Left renal pelvis (tissue), 4 donors: ENCODE results near the gene ZNF343. TPM values are rescaled to one million over a fixed set of nuclear protein-coding genes. Genes with fewer than 3 reads are reported as not detected.

ENCODE experiments used
- DNase-seq, 4 donors: peaks; one replicate each; pipeline ENCODE4 v3.0.0-alpha.2; 2013; ENCODE audit warnings: low read depth in 4 of 4, low spot score in 3 of 4
- polyA plus RNA-seq, 4 donors: library from polyadenylated mRNA; unstranded; fragments of 120-200 nt; gene quantifications; one replicate each; pipeline ENCODE4 v1.2.1, GENCODE V29; 2013; ENCODE audit not compliant: insufficient read length in 4 of 4

Gene ZNF343
- polyA plus RNA-seq, 4 donors = 11.0 to 20.7 (median 15.7) TPM

DNA sequence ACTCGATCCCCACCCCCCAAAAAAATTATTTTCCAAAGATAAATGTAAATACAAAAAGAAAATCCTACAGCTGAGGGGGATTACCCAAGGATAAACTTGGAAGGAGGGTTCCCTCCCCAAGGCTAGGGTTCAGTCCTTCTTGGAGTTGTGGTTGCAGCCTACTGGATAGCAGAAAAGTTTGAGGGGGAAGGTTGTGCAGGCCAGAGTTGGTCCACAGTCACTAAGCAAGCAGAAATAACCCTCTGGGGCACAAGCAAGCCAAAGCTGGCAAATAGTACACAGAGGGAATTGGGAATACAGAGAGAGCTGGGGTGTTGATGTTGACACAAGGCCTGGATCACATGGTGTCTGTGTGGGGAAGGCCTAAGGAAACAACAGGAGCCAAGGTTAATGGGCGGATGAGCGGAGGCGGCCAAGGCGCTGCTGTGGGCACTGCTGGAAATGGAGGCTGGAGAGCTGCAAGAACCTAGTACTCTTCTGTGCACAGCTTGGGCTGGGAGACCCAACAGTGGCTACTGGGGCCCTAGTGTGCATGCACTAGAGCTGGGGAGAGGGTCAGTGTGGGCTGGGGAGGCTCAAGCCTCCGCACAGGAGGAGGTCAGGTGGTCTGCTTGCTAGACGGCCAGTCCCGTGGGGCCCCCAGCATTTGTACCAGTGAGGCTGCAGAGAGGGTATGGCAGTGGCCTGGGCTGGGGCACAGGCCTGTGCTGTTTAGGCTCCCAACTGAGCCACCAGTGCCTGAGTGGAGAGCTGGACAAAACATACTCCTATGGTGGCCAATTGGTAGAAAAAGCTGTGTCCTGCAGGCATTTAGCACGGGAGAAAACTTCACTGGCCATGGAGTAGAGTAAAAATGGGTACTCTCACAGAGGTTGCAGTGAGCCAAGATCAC, 32.6 kb downstream of the ZNF343 start:
- DNase-seq = no peak

DNA sequence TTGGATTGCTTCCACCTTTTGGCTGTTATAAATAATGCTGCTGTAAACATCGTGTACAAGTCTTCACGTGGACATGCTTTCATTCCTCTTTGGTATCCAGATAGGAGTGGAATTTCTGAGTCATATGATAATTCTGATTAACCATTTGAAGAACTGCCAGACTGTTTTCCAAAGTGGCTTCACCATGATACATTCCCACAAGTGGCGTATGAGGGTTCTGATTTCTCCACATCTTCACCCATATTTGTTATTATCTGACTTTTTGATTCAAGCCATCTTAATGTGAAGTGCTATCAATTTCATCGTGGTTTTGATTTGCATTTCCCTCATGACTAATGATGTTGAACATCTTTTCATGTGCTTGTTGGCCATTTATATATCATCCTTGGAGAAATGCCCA, 35.2 kb downstream of the ZNF343 start:
- no peak for DNase-seq

DNA sequence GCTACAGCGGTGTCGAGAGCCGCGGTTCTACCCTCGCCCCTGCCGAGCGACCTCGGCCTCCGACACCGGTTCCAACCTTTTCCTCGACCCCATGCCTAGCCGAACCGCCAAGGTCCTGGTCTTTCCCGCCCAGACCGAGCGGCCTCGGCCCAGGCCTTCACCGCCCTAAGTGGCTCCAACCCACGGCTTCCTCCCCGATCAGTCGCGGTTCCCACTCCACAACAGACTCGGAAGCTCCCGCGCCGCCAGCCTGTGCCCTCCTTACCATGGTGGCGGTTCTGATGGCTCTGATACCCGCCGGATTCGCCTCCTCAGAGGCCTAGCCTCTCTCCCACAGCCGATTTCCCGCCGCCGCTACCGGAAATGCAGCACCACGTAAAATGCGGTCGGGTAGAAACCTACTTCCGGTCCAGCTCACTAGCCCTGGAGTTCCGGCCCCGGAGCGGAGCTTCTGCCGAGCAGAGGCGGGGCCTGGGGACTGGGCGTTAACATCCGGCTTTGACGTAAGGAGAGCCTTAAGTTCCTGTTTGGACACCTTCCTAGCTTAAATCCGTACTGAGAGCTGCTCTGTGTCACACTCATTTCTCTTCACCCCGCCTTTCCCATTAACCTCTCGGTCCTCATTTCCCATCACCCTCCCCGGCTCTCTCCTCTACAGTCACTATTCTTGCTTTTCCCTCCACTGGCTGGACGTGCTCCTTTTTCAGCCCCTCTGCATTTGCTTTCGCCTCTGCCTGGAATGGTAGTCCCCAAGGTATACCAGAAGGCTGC, 38.1 kb downstream of the ZNF343 start, which contains the start of gene SNRPB:
SNRPB (minus strand) TSS at position 367 of the 771 bp plus-strand sequence; CDS start at position 268, 99 bp downstream.
- DNase-seq = peak; percentile 94 to 97 (median 96)

DNA sequence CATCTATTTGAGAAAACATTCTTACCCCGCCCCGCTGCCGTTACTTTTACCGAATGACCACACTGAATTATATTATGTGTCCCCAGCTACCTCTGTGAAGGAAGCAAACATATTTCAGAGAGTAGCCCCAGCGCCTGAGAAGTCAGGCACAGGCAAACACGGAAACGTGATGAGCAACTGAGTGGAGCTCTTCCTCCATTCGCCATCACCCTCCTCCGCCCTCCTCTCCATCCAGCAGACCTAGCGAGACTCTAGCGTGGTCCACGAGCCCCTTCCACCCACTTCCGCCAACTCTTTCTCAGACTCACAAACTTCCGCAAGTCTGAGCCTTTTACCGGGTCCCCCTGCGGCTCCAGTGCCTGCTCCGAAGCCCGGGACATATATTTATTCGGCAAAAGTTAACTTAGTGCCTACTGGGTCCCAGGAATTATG, 38.7 kb downstream of the ZNF343 start:
- DNase-seq = peak; percentile 9 to 25 (median 21)

DNA sequence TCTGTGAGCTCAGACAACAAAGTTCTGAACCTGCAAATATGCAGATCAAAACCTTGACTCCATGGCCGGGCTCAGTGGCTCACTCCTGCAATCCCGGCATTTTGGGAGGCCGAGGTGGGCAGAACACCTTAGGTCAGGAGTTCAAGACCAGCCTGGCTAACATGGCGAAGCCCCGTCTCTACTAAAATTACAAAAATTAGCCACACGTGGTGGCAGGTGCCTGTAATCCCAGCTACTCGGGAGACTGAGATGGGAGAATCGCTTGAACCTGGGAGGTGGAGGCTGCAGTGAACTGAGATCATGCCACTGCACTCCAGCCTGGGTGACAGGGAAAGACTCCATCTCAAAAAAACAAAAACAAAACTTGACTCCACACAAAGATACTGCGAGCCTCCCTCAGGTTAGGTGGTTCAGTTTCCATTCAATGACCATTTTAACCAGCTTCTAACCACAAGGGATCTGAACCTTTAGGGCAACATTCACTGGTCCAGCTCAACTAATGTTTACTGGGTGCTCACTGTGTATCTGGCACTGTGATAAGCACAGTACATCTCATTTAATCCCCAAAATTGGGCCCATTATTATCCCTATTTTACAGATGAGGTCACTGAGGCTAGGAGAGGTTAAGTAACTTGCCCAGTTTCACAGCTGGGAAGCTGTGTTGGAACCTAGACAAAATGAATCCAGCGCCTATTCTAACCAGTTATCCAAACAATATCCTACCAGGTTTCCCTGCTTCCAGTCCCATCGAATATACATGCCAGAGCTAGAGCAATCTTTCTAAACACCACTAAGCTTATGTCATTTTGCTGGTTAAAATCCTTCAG, 39.9 kb downstream of the ZNF343 start:
- no peak for DNase-seq

DNA sequence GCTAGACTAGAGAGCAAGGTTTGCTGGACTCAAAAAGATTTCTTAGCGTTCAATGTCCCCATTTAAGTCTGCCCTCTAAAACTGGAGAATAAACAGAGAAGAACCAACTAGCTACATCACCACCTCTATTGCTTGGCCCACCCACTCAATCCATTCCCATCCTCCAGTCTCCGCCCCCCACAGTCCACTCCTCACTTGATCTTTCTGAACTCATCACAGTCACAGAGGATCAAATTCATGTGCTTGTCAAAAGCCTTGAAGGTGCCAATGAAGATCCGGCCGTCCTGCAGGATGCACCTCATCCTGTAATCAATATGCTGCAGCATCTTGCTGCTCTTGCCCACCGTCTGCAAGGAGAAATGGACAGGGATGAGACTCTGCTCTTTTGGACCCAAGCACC, 41.3 kb downstream of the ZNF343 start:
- DNase-seq = no peak

DNA sequence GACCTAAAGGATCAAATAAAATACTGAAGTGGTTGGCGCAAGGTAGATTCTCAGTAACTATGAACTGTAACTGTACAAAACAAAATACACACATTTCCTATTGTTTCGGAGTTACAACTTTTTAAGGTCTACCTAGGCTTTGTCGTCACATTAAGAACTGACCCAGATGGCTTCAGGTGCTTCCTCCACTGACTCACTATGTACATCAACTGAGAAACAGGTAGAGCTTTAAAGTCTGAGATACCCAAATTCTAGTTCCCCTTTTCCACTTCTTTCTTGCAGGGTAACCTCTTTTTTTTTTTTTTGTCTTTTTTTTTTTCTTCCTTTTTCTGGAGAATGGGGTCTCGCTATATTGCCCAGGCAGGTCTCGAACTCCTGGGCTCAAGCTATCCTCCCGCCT, 43.6 kb downstream of the ZNF343 start:
- no peak for DNase-seq

DNA sequence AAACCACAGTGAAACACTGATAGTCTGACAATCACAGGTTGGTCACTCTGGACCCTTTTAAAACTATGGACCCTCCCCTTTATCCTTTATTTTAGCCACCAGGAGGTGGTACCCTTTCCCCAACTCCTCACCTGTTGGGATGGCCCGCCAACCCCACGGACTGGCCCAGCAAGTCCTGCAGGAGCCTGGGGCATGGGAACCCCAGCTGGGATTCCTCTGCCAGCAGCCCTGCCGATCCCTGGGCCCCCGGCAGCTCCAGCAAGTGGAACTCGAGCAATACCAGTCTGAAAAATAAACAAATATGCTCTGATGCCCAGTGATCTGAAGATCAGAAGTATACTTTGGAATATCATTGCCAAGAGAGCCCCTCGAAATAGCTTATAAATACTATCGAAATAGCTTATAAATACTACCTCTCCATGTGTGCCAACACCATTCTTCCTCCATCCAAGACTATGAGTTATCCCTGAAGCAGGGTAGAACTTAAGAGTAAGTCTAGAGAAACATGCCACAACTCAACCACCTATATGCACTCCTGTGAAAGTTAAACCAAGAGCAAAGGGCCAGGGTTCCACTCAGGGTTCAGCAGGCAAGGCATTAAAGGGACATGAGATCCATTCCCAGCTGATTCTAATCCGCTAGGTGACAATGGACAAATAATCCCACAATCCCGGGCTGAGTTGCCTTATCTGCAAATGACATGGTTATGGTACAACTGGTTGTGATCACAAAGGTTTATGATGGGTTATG, 44.9 kb downstream of the ZNF343 start:
- DNase-seq = no peak

DNA sequence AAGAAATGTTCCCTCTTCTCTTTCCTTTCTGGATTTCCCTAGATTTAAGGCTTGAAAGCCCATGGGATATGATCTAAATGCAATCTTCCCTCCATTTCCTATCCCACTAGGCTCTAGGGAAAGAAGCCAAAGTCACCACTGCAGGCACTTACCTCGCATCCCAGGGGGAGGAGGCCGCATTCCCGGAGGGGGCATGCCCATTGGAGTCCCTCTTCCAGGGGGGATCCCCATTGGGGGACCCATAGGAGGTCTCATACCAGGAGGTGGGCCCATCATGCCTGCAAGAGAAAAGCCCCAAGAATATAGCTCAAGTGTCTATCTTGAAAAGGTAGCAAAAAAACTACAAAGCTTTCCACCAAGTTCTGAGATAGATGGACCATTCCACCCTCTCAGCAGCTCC, 46.2 kb downstream of the ZNF343 start:
- DNase-seq = no peak

DNA sequence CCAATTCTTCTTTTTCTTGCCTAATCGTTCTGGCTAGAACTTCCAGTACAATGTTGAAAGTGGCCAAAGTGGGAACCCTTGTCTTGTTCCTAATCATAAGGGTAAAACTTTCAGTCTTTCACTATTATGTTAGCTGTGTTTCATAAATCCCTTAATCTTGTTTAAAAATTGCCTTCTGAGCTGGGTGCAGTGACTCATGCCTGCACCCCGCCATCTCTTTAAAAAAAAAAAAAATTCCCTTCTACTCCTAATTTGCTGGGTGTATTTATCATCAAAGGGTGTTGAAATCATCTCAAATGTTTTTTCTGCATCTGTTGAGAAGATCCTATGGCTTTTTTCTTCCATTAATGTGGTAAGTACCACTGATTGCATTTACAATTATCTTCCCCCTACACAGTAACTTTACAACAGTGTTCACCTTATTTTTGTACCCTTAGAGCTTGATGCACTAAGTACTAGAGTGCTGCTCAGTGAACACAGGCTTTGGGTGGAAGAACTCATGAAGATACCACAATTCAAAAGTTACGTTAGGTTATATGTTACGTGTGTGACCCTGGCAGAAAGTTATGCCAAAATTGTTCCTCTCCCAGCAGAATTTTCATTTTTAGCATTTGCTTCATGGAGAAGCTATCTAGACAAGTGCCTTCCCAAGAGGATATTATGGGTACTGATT, 47.8 kb downstream of the ZNF343 start:
- no peak for DNase-seq

DNA sequence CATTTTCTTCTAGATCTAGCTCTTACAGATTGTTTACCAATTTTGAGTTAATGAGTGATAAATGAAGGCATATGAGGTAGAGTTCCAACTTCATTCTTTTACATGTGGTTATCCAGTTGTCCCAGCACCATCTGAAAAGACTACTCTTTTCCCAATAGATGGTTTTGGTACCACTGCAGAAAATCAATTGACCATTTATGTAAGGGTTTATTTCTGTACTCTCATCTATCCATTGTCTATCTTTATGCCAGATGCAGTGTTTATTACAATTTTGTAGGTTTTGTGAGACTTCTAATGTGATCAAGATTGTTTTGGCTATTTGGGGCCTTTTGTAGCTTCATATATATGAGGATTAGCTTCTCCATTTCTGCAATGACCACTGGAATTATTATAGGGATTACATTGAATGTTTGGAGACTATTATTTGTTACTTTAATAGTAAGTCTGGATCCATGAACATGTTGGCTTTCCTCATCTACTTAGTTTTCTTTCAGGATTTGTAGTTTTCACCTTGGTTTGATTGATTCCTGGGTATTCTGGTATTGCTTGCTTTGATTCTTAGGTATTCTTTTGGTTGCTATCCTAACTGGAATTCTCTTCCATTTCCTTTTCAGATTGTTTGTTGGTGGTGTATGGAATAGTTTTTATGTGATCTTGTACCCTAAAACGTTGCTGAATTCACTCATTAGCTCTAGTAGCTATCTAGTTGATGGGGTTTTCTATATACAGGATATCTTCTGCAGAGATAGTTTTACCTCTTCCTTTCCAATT, 48.5 kb downstream of the ZNF343 start:
- DNase-seq = no peak

DNA sequence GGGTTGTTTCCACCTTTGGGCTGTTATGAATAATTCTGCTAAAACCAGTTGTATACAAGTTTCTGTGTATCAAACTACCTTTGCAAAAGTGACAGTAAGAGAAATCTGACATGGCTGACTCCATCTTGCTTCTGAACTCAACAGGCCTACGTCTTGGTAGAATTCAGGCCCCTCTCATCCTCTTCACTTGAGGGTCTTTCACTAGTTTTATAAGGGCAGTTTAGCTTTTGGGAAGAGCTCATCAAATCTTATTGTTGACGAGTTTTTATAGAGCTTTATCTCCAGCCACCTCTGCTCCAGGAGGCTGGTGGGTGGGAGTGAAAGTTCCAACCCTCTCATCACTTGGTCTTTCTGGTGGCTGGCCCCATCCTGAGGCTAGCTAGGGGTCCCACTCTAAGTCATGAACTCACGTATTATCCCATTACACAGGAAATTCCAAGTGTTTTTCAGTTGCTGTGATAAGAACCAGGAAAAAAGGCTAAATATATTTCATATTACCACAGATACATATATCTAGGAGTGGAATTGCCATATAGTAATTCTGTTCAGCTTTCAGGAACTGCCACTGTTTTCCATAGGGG, 49.7 kb downstream of the ZNF343 start:
- DNase-seq = no peak

DNA sequence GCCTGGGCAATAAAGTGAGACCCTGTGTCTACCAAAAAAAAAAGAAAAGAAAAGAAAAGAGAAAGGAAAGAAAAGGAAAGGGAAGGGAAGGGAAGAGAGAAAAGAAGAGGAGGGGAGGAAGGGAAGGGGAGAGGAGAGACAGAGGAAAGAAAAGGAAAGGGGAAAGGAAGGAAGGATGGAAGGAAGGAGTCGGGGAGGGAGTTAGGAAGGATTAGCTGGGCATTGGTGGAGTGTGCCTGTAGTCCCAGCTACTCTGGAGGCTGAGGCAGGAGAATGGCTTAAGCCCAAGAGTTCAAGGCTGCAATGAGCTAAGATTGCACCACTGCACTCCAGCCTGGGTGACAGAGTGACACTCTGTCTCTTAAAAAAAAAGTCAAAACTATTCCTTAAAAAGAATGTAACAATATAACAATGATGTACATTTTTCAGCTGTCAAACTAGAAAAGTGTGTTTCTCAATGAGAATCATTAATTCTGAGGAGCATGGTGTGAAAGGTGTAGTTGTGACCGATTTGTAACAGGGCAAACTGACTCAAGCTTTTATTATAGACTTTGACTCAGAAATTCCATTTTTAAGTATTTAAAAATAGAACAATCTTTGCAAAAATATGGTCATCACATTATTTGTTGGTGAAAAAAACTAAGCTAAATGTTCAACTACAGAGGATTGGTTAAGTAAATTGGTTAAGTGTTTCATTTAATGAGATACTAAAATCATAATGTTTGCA, 52.8 kb downstream of the ZNF343 start:
- no peak for DNase-seq

DNA sequence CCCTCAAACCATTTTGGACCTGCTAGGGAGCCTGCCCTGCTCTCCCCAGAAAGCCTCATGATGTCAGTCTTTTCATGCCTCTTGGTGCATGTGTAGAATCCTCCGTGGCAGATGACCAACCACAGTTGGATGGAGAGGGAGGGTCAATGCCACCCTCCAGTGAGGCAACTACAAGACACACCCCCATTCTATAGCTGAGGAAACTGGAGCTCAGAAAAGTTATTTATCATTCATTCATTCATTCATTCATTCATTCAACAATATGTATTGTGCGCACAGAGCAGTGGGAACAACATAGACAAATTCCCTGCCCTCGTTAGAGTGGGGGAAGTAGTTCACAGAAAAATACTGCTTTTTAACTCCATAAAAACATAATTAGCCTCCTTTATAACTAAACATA, 54.9 kb downstream of the ZNF343 start:
- no peak for DNase-seq

DNA sequence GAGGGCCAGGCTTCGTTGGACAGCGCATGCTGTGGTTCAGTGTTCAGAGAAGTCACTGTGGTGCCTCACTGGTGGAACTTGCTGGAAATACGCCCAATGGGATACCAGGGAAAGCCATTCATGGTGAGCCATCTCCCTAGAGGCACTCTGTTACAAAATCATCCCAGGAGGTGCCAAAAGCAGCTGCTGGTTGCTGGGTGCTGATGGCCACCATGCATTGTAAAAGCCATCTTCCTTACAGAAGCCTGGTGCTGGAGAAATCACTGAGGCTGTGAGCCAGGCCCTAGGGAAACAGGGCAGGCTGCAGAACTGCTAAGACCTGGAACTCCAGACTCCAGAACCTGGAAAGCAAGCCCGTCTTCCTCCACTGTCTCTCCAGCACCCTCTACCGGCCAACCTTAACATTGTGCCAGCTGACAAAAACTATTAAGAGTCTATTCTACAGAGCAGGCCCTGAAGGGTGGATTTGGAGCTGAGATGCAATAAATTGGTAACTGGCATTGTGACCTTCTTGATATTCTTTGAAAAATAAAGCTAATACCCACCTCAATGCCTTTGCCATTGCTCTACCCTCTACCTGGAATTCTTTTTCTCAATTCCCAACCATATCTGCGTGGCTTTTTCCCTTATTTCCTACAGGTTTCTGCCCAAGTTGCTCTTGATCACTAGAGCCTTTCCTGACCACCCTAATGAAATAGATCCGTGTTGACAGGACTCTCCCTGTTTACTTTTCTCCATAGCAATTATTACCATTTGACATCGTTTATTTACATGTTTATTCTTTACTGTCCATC, 56.6 kb downstream of the ZNF343 start:
- peak in 3 of 4 donors; percentile 42 to 54 (median 47) for DNase-seq

DNA sequence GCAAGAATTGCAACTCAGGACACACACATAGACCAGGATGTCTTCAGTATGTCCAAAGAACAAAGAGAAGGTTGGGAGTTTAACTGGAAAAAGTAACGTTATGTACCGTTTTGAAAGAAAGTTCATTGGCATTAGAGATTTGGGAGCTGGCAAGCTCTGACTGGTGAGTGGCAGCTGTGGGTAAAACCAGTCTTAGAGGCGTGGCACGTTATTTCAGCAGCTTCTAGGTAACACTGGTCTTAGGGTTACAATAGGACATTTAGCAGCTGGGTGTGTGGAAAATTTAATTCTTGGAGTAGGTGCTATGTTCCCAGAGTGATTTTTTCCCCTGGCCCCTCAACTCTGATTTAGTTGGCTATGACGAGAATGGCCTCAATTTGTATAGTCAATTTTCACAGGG, 57.3 kb downstream of the ZNF343 start:
- DNase-seq = no peak

DNA sequence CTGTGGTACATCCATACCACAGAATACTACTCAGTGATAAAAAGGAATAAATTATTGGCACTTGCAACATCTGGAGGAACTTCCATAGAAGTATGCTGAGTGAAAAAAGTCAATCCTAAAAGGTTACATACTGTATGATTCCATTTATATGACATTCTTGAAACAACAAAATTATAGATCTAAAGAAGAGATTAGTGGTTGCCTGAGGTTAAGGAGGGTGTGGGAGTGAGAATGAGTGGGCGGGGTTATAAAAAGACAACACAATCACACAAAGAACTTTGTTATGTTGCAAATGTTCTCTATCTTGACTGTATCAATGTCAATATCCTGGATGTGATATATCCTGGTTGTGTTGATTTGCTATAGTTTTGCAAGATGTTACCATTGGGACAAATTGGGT, 59.3 kb downstream of the ZNF343 start:
- DNase-seq = no peak
